GM12873 (cell line): Measurements from ENCODE around the gene APCDD1.

ENCODE experiments used
- TF ChIP-seq, protein P1 (sequence below): IDR thresholded peaks from 2 replicates; pipeline ENCODE4 v1.5.1; 2012; ENCODE audit warnings: low read depth, mild to moderate bottlenecking, moderate library complexity, low read length, control low read depth; ENCODE audit not compliant: insufficient read depth; ENCODE audit errors: missing control alignments

The APCDD1 gene

DNA sequence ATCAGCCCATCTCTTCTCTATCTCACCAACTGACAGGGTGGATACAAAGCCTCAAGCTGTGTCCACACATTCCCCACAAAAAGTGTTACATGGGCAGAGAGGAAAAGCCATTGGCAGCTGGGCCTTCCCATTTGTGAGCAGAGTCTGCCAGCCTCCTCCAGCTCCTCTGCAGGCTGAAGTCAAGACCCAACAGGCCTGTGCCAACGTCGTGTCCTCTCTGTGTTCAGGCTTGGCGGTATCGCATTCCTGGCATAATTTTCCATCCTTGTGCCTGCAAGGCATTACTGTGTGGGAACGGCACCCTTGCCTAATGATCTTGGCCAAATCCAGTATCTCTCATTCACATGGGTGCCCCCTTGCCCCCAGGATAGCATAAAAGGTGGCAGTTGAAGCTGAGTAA, 41.5 kb upstream of the APCDD1 start:
- TF ChIP-seq, protein P1, sequence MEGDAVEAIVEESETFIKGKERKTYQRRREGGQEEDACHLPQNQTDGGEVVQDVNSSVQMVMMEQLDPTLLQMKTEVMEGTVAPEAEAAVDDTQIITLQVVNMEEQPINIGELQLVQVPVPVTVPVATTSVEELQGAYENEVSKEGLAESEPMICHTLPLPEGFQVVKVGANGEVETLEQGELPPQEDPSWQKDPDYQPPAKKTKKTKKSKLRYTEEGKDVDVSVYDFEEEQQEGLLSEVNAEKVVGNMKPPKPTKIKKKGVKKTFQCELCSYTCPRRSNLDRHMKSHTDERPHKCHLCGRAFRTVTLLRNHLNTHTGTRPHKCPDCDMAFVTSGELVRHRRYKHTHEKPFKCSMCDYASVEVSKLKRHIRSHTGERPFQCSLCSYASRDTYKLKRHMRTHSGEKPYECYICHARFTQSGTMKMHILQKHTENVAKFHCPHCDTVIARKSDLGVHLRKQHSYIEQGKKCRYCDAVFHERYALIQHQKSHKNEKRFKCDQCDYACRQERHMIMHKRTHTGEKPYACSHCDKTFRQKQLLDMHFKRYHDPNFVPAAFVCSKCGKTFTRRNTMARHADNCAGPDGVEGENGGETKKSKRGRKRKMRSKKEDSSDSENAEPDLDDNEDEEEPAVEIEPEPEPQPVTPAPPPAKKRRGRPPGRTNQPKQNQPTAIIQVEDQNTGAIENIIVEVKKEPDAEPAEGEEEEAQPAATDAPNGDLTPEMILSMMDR, result no peak

DNA sequence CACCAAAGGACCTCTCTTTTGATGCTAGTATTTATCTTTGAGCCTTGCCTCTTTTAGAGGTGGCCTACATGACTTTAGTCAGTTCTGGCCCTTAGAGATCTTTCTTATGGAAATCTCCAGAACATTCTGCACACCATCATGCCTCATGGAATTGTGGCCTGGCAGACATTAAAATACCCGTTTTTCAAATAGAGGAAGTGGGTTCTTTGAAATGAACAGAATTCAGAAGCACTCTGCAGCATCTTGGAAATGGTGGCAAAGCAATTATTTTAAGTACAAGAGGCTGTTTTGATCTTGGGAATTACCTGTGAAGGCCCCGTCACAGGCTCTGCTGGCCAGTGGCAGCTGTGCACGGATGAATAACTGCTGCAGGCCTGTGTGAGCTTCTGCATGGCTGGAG, 40.7 kb upstream of the APCDD1 start:
- TF ChIP-seq, protein P1, result no peak

DNA sequence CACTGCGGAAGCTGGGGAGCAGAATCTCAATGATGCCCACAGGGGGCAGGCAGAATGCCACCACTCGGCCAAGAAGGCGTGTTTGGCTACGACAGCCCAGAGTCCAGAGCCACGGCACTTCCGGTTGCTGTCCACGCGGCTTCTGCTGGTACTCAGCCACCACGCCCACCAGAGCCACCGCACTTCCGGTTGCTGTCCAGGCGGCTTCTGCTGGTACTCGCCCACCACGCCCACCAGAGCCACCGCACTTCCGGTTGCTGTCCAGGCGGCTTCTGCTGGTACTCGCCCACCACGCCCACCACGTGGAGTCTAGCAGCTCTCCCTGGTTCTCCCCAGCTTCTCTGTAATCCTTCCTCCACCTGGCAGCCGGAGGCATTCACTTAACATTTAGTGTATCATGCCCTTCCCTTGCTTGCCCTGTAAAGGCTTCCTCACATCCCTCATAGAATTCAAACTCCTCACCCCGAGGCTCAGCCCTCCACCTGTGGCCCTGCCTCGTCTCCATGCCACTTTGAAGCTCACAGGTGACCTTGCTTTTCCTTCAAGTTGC, 40.1 kb upstream of the APCDD1 start:
- TF ChIP-seq, protein P1, result no peak

DNA sequence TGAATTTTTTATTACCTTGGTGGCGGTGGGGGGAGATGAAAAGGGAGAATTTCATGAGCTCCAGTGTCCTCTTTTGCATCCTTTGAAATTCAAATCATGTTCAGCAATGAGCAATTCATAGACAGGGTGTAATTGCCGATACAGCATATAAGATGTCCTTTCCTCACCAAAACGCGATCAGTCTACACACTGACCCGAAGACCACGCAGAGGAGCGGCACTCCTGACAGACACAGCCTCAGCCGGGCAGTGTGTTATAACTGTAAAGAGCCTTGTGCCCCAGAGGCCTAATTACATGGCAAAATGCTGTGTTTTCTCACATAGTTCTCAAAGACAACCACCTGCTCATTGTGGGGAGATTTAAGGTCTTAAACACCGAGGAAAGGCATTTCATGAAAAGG, 38.4 kb upstream of the APCDD1 start:
- TF ChIP-seq, protein P1, result no peak

DNA sequence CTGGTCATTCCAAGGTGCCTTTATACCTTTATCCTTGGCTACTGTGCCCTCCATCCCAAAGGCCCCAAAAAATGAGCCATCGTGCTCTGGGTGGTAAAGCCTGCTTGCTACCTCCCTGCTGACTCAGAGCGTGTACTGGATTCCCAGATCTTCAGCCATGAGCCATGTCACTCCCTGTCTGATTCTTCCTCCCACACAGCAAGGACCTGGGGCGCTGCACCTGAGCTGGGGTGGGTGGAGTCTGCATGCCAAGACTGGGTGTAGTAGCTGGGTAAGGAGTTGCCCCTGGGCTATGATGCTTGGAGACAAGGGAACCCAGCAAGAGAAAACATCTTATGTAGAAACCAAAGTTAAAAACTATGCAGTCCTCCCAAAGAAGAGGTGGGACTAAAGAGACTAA, 37.2 kb upstream of the APCDD1 start:
- TF ChIP-seq, protein P1, result no peak

DNA sequence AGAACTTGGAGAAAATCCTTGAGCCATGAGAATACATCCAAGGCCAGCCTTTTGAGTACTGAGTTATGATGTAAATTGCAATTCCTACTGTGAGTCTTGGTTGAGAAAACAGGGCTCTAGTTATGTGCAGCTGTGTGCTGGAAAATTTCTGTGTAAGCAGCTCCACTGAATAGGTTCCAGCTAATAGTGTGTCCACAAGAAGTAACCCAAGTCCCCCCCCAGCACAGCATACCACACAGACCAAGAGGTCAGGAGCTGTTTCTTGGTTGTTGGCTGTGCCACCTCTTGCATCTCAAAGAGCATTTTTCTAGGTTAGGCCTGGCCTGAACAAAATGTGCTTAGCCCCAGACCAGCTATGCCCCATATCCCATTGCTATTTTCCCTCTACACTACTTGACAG, 36.8 kb upstream of the APCDD1 start:
- TF ChIP-seq, protein P1, result no peak

DNA sequence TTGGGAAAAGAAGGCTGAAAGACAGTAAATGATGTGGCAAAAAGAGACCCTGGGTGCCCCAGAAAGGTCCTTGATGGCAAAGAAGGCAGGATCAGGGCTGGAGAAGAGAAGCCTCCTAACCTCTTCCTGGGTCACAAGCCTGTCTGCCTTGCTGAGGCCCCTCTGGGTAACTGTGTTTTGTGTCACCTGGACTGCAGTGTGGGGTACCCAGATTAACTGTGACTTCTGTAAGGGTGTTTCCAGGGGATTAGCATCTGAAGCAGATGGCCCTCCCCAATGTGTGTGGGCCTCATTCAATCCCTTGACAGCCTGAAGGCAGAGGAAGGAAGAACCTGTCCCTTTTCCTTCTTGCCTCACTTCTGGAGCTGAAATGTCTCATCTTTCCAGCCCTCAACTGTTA, 35.6 kb upstream of the APCDD1 start:
- TF ChIP-seq, protein P1, result no peak
